GM21529 (cell line): ENCODE data around the gene SDR9C7.
"Not testable (repeated sequence)": the region's sequence is repeated elsewhere in the genome, so short reads cannot be mapped to it uniquely, and the experiment has no call there.

Source experiments
- ATAC-seq: cut with Tn5 transposase; IDR thresholded peaks from one replicate; pipeline ENCODE4 v1.9.1; 2021; ENCODE audit not compliant: unreplicated experiment

The SDR9C7 gene

GRCh38 chr12:56918139-56918538 lies 16.1 kb downstream of the SDR9C7 start:
- not testable (repeated sequence) for ATAC-seq

- ATAC-seq: no peak
Observed at GRCh38 chr12:56916996-56917333, 17.2 kb downstream of the SDR9C7 start.

GRCh38 chr12:56916296-56916995 lies 17.8 kb downstream of the SDR9C7 start:
- no peak for ATAC-seq

- no peak for ATAC-seq
Observed at GRCh38 chr12:56914724-56915123, 19.5 kb downstream of the SDR9C7 start.

- no peak for ATAC-seq
Observed at GRCh38 chr12:56914256-56914655, 20.0 kb downstream of the SDR9C7 start.

GRCh38 chr12:56909403-56909802 lies 24.8 kb downstream of the SDR9C7 start:
- ATAC-seq: not testable (repeated sequence)

GRCh38 chr12:56908136-56908535 lies 26.1 kb downstream of the SDR9C7 start:
- no peak for ATAC-seq

- ATAC-seq: no peak
Observed at GRCh38 chr12:56905852-56906251, 28.4 kb downstream of the SDR9C7 start.

- ATAC-seq: no peak
Observed at GRCh38 chr12:56903374-56903773, 30.8 kb downstream of the SDR9C7 start.

- ATAC-seq: not testable (repeated sequence)
Observed at GRCh38 chr12:56901313-56901712, 32.9 kb downstream of the SDR9C7 start.

- no peak for ATAC-seq
Observed at GRCh38 chr12:56900583-56900982, 33.6 kb downstream of the SDR9C7 start.

- ATAC-seq: no peak
Observed at GRCh38 chr12:56898938-56899337, 35.3 kb downstream of the SDR9C7 start.

GRCh38 chr12:56897844-56898361 lies 36.3 kb downstream of the SDR9C7 start:
- no peak for ATAC-seq

GRCh38 chr12:56896082-56896481 lies 38.1 kb downstream of the SDR9C7 start:
- ATAC-seq: no peak

- ATAC-seq: no peak
Observed at GRCh38 chr12:56894698-56895368, 39.4 kb downstream of the SDR9C7 start.

- not testable (repeated sequence) for ATAC-seq
Observed at GRCh38 chr12:56891885-56892284, 42.3 kb downstream of the SDR9C7 start.

- ATAC-seq: no peak
Observed at GRCh38 chr12:56886319-56886718, 47.9 kb downstream of the SDR9C7 start.

GRCh38 chr12:56885316-56885715 lies 48.9 kb downstream of the SDR9C7 start:
- ATAC-seq: no peak

GRCh38 chr12:56884421-56884820 lies 49.8 kb downstream of the SDR9C7 start:
- ATAC-seq: no peak

GRCh38 chr12:56882407-56882806 lies 51.8 kb downstream of the SDR9C7 start:
- not testable (repeated sequence) for ATAC-seq

GRCh38 chr12:56880125-56880992 lies 53.8 kb downstream of the SDR9C7 start:
- no peak for ATAC-seq
